HG03575 (cell line): ENCODE results near the gene RPS8.
A peak's percentile ranks its signal among the peaks of the same experiment; 100 is the strongest.
"Not testable (repeated sequence)": the region's sequence is repeated elsewhere in the genome, so short reads cannot be mapped to it uniquely, and the experiment has no call there.

Experiments
- ATAC-seq: cut with Tn5 transposase; IDR thresholded peaks from one replicate; pipeline ENCODE4 v1.9.1; 2021; ENCODE audit not compliant: unreplicated experiment, insufficient number of reproducible peaks, low FRiP score; ENCODE audit errors: extremely low read depth

Gene RPS8

GRCh38 chr1:44799770-44800584, 24.6 kb downstream of the RPS8 start, which contains the start of gene PLK3:
PLK3 (plus strand) TSS chr1:44800377; CDS start chr1:44800464, 87 bp downstream.
- ATAC-seq: peak; percentile 67

GRCh38 chr1:44801491-44802305, 26.4 kb downstream of the RPS8 start:
- no peak for ATAC-seq

GRCh38 chr1:44802306-44803061, 27.1 kb downstream of the RPS8 start:
- ATAC-seq: no peak

- no peak for ATAC-seq
These were observed 27.6 kb downstream of the RPS8 start for GRCh38 chr1:44803062-44803311.

GRCh38 chr1:44803312-44804095, 28.2 kb downstream of the RPS8 start:
- ATAC-seq: no peak

- ATAC-seq: no peak
These were observed 30.1 kb downstream of the RPS8 start for GRCh38 chr1:44805311-44806024.

GRCh38 chr1:44806025-44806703, 30.8 kb downstream of the RPS8 start:
- no peak for ATAC-seq

- ATAC-seq: no peak
These were observed 31.5 kb downstream of the RPS8 start, which contains the start of gene DYNLT4 for GRCh38 chr1:44806704-44807363. DYNLT4 (minus strand) TSS chr1:44807351; CDS start chr1:44806668, 683 bp downstream.

- no peak for ATAC-seq
These were observed 32.2 kb downstream of the RPS8 start for GRCh38 chr1:44807364-44808062.

GRCh38 chr1:44808063-44808937, 33.0 kb downstream of the RPS8 start, which contains the start of gene BTBD19:
BTBD19 (plus strand) TSS chr1:44808523; CDS start chr1:44808821, 298 bp downstream.
- no peak for ATAC-seq

- ATAC-seq: peak; percentile 22
These were observed 33.9 kb downstream of the RPS8 start for GRCh38 chr1:44808938-44809917.

GRCh38 chr1:44810101-44810761, 34.9 kb downstream of the RPS8 start:
- no peak for ATAC-seq

- ATAC-seq: not testable (repeated sequence)
These were observed 35.4 kb downstream of the RPS8 start for GRCh38 chr1:44810762-44811105.

- no peak for ATAC-seq
These were observed 35.9 kb downstream of the RPS8 start for GRCh38 chr1:44811234-44811633.
